NCI-H2081 (cell line): ENCODE data around the gene PDLIM1.

Source experiments
- DNase-seq, 2 experiments: peaks; one replicate each; lab custom pipeline; 2025; lab: John Stamatoyannopoulos, UW

Gene PDLIM1

DNA sequence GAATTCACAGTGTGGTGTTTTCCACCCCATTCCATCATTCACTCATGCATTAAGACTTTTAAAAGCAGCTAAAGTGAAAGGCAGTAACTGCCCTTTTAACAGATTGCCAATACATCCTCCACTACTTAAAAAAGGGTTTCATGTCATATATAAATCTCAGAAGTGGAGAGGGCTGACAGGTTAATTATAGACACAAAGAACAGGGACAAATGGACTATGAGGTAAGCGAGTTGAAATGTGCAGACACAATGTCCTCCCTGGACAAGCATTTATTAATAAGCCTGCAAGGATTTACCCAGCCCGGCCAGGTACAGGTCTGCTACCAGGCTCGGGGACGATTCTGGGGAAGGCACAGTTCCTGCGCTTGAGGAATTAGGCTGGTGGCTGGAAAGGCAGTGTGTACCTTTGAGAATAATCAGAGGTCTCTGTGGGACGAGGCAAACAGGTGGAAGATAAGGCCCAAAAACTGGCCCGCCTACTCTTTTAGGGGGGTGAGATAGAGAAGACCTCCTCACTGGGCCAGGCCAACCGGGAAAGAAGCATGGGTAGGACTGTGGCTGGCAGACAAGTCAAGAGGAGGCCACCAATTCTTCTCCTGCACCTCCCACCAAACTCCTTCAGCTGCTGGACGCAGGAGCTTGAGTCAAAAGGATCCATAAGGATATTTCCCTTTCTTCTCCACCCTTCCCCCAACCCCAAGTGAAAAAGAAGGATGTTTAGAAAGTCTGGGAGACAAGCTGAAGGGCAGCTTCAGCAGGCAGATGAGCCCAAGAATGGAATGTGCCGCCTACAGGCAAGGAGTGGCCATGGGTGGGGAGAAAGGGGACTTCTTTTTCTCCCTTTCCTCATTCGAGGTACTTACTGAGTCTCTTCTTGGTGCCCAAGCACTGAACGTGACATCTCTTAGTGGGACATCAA, 1.5 kb downstream of the PDLIM1 start:
- DNase-seq: peak; percentile 25 to 49

DNA sequence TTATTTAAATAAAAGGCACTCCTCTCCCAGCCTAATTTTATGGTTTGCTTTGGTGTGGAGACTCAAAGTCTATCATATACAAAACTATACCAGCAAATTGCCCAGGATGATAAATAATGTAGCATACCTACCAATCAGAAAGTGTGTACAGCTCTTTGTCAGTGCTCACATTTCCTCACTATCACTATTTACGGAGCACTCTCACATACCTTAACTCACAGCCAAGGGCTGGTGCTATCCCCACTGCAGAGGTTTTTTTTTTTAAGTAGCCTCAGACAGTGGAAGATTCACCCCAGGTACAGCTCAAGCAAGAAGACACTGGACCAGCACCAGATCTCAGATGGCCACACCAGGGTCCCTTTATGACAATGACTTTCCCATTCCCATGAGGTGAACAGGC, 2.5 kb downstream of the PDLIM1 start:
- DNase-seq: no peak

DNA sequence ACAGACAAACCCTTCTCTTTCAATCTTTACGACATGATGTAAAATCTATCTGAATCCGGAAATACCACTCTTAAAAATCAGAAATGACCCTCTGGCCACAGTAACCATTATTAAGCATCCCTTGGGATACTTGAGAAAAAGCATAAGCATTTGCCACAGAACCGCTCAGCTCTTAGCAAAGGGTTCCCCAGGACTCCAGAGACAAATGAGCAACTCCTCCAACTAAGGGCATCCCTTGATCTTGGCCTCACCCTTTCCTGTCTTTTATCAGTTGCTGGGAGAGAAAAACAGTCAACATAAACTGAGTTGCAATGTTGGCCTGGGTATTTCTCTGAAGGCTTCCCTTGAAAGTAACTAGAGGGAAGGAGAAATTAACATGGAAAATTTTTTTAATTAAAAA, 3.5 kb downstream of the PDLIM1 start:
- no peak for DNase-seq

DNA sequence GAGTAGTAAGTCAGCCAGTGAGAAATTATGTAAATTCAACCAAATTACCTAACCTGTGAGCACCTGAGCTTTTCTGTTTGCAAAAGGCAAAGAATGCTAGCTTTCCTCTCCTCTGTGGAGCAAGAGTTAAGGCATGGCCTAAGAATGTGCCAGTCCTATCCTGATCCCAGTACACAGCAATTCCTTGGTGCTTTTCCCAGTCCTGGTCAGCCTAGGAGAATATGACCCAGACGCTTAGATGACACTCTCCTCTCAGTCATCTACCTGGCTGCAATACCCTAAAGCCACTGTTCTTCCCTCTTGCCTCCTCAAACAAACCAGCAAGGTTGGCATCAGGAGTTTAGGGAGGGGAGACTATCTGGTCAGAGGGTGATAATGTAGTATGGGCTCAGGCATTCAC, 4.1 kb downstream of the PDLIM1 start:
- DNase-seq: no peak

DNA sequence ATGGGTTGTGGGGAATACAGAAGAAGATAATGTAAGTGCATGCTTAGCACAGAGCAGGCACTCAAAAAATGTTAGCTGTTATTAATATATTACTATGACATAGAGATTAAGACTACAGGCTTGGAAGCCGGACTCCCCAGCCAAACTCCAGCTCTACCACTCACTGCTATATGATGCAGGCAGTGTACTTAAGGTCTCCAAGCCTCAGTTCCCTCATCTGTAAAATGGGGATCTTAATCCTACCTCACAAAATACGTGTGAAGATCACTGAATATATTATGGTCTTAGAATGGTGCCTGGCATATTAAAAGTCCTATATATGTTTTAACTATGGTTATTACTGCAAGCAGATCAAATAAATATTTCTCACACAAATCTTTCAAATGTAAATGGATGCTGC, 5.2 kb downstream of the PDLIM1 start:
- no peak for DNase-seq

DNA sequence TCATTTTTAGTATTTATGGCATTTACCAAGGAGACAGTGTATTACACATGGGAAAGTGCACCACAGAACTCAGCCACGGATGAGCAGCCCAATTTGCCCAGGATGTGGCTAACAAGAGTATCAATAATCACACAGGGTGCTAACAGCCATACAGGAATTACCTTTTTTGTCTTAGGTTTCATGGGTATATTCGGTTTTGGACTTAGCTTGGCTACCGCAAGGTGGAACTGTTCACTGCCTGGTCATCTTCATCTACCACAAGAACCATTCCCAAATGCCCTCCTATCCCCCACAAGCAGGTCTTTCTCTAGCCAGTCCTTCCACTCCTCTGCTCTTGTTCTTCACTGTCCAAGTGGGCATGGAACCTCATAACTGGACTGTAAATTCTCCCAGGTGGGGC, 6.0 kb downstream of the PDLIM1 start:
- DNase-seq: no peak

DNA sequence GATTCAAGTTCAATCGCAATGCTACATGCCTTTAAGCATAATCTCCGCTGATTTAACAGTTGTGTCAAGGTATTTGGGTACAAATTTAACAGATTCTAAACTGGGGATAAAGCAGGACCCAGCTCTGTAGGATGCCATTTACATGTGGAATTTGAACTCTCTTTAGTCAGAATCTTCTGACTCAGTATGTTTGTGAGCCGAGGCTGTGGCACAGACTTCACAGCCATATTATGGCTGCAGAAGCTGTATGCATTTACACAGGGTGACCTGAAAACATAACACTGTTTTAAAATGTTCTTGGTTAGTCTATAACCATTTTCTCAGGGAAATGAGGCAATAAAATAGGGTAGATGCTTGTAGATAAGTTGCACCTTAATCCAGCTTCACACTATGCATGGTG, 8.7 kb downstream of the PDLIM1 start:
- DNase-seq: no peak

DNA sequence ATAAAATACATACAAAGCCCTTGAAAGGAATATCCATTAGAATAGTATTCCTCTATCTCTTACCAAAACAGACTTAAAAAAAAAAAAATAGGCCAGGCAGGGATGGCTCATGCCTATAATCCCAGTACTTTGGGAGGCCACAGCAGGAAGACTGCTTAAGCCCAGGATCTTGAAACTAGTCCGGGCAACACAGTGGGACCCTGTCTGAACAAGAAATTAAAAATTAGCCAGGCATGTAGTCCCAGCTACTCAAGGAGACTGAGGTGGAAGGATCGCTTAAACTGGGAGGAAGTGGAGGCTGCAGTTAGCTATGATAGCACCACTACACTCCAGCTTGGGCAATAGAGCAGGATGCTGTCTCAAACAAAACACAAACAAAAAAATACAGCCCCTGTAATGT, 9.6 kb downstream of the PDLIM1 start:
- DNase-seq: no peak

DNA sequence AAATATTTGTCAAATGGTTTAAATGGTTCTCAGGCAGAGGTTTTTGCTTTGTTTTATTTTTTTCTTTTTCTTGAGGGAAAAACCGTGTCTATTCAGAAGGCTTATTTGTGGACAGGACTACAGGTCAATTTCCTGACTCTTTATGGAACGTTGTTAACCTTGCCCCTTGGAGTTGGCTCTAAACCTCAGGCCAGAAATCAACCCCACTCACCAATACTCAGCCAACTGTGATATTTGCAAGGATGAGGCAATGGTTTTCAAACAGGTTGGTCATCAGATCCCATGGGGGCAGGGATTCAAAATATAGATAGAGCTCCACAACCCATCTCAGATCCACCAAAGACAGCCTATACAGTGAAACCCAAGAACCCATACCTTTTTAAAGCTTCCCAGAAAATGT, 10.2 kb downstream of the PDLIM1 start:
- no peak for DNase-seq

DNA sequence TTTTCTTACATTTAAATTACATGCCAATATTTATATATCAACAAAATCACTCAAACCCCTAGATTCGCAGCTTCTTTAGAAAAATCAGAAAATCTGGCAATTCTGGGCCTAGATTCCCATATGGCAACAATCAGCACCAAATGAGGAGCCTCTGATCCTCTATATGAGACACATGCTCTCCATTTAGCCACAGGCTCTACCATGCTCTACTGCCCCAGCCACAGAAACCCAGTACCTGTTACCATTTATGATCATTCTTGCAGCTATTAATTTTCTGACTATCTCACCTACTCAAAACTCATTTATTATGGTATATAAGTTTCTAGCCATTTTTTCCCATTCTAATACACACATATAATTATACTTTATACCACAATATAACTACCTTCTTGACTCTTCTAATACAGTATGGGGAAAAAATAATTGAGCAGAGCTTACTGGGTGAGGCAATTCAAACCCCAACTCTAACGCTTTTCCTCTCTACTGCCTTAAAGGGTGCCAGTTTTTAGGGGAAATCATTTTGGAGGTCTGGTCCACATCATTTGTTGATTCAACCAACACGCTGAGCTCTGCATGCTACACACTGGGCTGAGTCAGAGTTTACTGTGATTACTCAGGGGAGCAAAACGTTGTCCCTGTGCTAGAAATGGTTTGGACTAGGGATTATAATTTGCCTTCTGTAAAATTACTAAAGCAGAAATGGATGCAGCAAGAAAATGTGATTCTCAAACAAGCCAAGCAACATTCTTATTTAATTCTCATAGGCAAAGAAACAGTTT, 11.6 kb downstream of the PDLIM1 start:
- DNase-seq: no peak

DNA sequence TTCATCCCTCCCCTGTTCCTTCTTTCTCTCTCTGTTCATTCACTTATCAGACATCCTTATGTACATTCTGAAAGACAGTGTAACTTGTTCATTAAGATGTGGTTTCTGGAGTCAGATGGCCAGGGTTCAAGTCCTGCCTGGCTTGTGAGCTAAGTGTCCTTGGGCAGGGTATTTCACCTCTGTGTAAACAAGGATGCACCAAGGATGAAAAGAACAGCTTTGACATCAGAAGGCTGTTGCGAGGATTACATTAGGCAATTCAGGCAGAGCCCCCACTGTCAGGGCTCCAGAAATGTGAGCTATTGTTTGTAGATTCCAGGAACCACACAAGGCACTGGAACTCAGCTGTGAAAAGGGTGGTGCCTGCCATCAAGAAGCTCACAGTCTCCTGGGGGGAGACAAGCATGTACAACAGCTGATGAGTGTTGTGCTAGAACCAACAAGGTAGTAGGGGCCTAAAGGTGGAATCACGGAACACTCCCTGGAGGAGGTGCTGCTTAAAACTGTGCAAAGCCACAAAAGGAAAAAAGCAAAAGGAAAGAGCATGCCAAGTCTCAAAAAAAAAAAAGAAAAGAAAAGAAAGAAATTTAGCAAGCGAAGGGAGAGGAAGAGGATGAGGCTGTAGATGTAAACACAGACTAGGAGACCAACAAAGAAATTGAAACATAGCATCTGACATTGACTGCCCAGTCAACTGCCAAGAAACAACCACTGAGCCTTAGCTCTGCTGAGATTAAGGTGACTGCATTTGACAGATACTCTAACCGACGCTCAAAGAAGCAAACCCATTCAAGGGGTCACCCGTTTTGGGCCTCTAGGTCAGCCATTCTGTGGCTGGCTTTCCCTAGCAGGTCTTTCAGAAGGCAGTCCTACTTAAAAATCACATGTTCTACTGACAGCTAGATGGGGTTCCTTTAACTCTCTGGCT, 12.5 kb downstream of the PDLIM1 start:
- no peak for DNase-seq

DNA sequence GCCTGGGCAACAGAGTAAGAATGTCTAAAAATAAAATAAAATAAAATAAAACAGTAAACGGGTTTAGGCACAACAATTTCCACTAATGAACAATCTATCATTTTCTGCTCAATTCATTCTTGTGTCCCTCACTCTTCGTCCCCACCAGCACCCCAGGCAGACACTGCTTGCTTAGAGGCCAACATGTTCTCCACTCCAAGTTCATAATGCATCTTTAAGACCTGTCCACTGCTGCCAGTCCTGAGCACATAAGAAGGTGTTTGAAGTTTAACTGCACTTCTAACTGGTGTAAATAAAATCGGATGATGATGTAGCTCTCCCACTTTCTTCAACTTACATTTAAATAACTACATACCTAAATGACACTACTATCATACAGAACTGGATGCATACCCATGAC, 13.2 kb downstream of the PDLIM1 start:
- DNase-seq: no peak

DNA sequence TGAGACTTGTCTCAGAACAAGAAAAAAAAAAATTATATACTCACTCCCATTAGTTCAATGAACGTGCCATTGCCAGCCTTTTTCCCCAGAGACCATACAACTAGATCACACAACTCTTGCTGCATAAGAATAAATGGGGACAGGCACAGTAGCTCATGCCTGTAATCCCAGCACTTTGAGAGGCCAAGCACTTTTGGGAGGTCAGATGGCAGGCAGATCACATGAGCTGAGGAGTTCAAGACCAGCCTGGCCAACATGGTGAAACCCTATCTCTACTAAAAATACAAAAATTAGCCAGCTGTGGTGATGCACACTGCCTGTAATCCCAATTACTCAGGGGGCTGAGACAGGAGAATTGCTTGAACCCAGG, 13.6 kb downstream of the PDLIM1 start:
- DNase-seq: no peak

DNA sequence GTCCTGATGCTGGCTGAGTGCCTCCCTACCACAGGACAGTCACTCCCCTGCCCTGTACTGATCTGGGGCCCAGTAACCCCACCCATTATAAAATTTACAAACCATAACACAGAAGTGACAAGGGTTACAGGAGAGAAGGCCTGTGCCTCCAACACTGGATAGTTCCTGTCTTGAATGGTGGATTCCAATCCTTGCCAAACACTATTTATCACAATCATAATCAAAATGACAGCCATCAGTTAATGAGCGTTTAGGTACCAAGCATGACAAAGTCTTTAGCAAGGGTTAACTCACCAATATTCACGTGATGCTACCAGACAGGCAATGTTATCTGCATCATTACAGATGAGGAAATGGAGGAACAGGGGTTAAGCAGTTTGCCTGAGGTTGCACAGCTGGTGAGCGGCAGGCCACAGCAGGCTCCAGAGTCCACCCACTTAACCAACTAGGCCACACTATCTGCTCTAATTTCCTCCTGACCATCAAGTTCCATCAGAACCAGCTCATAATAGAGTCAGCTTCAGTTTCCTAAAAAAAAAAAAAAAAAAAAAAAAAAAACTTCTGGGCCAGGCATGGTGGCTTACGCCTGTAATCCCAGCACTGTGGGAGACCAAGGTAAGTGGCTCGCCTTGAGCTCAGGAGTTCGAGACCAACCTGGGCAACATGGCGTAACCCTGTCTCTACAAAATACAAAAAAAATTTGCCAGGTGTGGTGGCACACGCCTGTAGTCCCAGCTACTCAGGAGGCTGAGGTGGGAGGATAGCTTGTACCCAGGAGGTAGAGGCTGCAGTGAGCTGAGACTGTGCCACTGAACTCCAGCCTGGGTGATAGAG, 14.2 kb downstream of the PDLIM1 start:
- DNase-seq: no peak

DNA sequence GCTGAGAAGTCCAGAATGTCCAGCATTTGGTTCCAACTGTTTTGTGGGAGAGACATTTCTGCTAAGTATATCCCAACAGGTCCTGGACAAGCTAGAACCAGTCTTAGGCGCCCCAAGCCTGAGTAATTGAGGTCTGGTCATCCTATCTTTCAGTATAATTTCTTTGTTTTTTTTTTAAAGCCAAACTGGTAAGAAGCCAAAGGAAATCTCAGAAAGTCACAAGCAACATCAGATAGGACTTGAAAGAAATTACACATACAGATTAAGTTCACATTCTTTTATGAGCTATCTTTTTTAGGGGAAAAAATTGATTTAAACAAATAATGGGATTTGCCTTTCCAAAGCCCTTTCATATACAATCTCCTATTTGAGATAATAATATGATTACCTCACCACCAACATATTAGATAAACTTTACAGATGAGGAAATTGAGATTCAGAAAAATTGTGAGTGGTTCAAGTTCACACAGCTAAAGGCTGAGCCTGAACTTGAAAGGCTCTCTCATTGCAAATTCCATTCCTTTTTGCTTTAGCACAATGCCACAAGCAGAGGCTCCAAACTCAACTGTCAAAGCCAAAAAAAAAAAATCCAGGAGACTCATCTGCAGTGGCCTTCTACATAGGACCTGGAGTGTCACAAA, 15.0 kb downstream of the PDLIM1 start:
- no peak for DNase-seq

DNA sequence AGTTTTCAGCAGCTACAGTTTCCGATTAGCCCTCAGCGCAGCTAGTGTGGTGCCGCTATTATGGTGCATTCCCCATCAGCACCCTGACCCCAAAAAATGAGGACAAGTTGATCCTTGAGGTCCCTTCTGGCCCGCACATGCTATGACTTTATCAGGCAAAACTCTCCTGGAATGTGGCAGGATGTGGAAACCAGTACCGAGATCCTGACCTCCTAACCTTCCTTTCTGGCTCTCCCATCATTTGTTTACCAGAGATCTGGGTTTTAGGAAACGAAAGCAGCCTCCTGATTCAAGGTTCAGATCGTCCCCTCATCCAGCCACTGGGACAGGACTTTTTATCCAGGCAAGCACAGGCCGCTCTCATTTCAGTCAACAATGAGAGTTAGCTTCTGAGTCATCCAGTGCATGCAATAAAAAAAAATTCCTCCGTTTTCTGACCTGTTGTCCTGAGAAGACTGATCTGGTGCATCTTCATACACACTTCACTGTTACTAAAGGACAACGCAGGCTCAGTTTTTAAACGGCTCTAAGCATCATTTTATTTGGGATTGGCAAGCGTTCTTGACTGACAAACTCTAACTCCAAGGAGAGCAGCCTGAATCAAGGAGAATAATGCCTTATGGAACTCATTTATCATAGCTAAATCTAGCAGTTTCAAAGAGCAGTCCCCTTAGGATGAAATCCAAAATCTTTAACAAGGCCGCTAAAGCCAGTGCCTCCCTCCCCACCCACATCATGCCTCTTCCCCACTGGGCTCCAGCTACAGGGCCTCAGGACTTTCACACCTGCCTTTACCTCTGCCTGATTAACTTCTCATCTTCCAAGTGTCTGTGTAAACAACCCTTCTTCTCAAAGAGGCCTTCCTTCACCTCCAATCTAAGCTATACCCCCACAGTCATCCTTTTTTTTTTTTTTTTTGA, 17.1 kb downstream of the PDLIM1 start:
- DNase-seq: no peak

DNA sequence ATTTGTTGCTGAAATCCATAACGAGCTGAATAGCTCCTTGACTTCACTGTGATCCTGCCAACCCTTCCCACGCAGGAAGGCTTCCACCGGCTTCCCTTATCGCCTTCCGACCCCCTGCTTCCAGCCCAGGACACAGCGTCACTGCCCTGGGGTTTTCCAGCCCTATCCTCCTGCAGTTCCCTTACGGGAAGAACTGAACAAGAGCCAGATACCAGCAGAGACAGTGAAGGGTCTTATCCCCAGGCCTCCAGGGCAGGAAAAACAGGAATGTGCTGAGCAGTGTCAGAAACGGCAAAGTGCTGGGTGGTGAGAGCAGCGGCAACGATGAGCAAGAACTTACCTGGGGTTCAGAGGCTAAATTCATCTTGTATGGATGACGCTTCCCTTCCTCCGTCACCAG, 22.4 kb downstream of the PDLIM1 start:
- DNase-seq: no peak

DNA sequence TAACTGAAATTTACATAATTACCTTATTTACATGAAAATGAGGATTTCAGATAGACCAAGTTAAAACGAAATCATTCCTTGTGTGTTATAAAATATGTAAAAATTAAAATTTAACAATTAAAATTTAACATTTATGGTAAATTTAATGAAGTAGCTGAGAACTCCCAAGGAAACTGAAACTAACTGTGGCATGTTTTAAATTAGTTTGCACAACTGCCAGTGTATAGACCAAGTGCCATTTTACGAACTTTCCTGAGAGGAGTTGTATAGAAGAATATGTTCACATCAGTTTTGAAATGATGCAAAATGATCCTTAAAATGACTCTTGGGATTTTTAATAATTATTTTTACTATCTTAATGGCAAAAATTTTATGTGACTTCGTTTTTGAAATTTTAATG, 23.6 kb downstream of the PDLIM1 start:
- DNase-seq: no peak

DNA sequence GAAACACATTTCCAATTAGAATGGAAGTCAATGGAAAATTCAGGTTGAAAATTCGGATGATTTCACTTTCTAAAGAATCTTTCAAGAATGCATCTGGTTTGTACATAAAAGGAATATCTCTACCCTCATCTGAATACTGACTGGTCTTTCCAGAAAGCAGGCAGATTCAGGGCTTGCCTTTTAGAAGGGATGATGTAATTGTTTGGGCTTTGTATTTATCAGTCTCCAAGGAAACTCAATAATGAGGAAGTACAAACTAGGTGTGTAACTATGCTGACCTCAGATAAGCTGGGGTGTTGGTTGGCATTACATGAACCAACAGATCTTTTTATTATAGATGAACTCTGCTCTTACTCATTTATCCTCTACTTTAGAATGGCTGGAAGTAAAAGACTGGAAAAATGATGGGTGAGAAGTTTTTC, 24.1 kb downstream of the PDLIM1 start:
- peak; percentile 21 to 51 for DNase-seq

DNA sequence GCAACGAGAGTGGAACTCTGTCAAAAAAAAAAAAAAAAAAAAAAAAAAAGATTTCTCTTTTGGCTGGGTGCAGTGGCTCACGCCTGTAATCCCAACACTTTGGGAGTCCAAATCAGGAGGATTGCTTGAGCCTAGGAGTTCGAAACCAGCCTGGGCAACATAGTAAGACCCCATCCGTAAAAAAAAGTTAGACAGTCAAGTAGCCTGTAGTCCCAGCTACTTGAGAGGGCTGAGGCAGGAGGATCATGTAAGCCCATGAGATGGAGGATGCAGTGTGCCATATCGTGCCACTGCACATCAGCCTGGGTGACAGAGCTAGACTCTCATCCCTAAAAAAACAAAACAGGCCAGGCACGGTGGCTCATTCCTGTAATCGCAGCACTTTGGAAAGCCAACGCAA, 25.2 kb downstream of the PDLIM1 start:
- no peak for DNase-seq
